Globus pallidus (tissue), 1 donor: ENCODE measurements around the gene C12orf50.
A peak's percentile ranks its signal among the peaks of the same experiment; 100 is the strongest.
"Not testable (repeated sequence)": the region's sequence is repeated elsewhere in the genome, so short reads cannot be mapped to it uniquely, and the experiment has no call there.

Experiments
- DNase-seq: peaks from one replicate; pipeline ENCODE4 v3.0.0-alpha.2; 2015; ENCODE audit warnings: low spot score

The C12orf50 gene, protein sequence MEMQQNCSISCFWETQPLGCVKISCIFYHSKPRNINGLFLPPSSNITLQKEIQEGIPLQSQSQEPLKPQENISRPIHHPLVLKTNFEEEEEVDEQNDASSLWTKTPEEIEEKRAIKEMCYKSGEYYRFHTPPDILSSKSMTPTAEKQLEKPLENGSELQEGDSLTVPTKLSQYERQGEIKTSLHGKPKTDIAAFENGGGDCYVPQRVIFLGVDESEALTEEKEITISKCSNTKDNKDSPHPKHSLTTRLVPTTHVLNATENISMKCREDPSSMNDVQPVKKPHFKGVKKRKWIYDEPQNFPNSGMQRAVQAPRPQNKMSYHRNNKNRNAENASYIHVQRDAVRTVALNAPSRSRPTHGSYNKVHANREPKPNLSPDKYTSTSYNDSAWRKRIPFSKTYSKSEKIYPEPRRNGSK

GRCh38 chr12:88029093-88029665 lies at the start of gene C12orf50:
TSS of gene C12orf50 (minus strand) at chr12:88029401. CDS start at chr12:88026962, 2,439 bp downstream.
- DNase-seq, result no peak

DNA sequence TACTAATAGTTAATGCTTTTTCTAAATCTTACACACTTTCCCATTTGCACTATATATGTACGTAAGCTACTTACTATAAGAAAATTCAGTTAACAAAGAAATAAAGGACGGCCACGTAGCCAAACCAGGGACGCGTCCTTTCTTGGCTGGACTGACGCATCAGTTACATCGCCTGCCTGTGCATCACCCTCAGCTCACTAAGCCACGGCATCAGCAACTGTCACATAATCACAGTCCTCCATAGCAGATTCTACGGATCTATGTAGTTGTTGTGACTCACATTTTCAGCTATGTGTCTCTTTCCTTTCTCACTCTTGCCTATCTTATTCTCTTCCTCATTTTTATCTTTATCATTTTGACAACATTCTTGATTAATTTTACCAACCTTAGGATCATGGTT lies 38.1 kb upstream of the C12orf50 start:
- no peak for DNase-seq

DNA sequence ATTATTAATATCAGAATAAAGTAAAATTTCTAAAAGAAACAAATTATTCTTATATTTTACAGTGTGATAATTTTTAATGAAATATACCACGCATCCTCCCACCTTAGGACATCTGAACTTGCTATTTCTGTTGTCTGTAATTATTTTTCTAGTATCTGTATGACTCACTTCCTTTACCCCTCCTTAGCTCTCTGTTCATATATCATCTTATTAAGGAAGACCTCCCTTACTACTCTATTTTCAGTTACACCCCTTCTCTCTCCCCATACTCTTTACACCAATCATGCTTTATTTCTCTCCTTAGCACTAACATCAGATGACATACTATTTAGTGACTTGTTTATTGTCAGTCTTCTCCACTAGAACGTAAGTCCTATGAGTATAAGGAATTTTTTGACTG lies 34.2 kb upstream of the C12orf50 start:
- no peak for DNase-seq

DNA sequence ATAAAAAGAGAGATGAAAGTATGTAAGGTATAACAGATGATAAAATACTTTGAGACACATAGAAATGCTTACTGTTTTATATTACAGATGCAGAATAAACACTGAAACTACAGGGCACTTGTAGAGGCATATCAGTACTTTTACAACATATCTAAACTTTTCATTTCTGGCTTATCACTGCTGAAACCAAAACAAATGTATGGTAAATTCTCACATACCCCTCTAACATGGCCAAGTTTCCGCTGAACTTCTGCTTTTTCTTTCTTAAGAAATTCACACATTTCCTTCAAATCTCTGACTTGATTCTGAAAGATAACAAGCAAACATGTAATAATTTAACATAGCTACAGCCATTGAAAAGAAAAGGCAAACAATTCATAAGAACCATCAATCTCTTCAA lies 33.3 kb upstream of the C12orf50 start:
- no peak for DNase-seq

DNA sequence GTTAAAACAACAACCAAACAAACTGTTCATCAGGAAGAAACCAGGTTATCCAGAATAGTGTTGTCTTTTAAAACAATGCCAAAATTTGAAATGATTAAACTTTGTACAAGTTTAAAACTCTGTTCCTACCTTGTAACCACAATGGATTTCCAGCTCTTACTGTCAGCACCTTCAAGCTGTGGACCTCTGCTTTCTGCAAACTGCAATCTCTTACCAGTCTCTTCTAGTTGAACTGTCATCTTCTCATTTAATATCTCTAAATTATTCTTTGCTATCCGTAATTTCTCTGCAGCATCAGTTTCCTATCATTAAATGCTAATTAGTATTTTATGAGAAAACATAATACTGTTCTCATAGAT lies 29.5 kb upstream of the C12orf50 start:
- DNase-seq, result no peak

DNA sequence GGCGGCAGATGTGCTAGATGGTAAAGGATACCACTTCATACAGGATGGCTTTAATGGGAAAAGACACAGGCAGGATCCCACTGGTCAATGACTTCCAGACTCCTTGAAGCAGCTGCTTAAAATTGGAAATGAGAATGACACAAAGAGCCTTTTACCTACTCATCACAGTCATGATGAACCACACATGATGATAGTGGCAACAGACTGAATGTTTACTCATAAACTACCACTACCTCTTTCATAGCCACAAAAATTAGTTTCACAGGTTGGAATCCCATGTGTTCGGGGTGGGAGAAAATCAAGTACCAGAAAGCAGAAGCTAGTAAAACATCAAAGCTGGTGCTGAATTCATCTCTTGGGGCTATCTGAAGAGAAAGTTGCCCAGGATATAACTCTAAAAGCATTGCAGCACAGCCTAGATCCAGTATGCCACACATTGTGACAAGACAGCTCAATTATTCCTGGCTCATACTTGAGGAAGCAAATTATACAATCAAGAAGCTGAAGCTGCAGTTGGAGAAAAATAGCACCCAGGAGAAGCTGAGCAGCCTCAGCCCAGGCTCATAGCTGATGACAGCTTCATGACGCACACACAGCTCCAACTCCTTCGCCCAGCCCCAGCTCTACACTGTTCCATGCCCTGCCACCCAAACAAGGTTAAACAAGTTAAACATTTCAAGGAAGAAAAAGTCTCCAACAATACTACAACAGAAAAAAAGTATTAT lies 29.0 kb upstream of the C12orf50 start:
- no peak for DNase-seq

- DNase-seq, result no peak
Observed at GRCh38 chr12:88056571-88056970, 27.4 kb upstream of the C12orf50 start.

GRCh38 chr12:88052686-88053085 lies 23.5 kb upstream of the C12orf50 start:
- DNase-seq, result peak; percentile 57

GRCh38 chr12:88044035-88044434 lies 14.8 kb upstream of the C12orf50 start:
- no peak for DNase-seq

- no peak for DNase-seq
Observed at GRCh38 chr12:88037770-88038169, 8.6 kb upstream of the C12orf50 start.

GRCh38 chr12:88036353-88036965 lies 7.3 kb upstream of the C12orf50 start:
- no peak for DNase-seq

DNA sequence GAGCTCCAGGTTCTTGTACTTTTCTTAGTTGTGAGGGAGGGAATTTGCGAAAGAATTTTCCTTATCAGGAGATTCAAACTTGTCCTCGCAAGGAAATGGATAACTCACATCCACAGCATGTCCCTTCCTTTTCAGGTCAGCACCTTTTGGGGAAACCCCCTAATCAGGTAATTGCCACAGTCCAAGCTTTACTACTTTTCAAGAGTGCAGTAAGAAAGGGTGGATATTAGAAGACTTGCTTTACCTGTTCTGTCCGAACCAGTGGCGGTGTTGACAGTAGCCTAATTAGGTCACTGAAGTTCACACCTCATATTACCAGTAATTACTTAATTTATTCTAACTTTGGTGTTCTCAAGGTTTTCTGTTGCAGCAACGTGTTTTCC lies 6.7 kb upstream of the C12orf50 start:
- DNase-seq, result no peak

DNA sequence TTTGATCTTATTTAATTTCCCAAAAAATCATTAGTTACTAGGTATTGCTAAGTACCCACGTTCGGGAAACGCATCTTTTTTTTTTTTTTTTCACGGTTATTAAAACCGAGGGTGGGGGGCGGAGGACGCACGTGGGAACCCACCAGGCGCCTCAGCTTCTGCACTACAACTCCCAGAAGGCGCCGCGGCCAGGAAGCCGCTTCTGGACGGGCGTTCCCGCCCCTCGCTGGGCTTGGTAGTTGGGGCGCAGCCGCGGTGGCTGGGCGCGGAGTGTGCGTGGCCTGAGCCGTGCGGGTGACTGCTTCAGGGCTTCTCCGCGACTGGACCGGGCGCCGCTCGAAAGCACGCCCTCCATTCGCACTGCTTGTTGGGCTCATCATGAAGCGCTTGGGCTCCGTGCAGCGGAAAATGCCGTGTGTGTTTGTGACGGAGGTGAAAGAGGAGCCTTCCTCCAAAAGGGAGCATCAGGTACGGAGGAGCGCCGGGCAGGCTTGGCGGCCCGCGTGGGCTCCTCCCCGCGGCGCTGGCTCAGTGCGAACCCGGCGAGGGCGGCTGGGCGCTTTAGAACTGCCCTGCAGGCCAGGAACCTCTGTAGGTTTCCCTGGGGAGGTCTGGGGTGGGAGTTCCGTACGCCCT lies 6.2 kb upstream of the C12orf50 start:
- peak; percentile 90 for DNase-seq

GRCh38 chr12:88031161-88031560 lies 2.0 kb upstream of the C12orf50 start:
- not testable (repeated sequence) for DNase-seq

- DNase-seq, result no peak
Observed at GRCh38 chr12:88026196-88026595, 3.0 kb downstream of the C12orf50 start.

- DNase-seq, result no peak
Observed at GRCh38 chr12:88017964-88018363, 11.2 kb downstream of the C12orf50 start.

DNA sequence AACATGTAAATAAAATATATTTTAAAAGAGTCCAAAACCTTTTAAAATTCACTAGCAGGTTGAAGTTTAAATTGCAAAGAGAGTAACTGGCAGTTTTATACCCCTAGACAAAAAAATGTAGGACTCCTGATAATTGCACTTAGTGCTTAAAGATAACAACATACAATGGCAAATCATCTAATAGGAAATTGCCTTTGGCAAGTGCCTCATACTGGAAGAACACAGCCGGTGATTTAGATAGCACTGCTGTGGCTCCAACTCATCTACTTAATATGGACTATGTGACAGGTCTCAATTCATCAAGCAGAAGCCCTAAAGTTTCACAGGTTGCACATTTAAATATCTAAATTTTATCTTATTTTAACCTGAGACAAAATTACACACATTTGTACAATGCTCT lies 13.4 kb downstream of the C12orf50 start:
- no peak for DNase-seq

DNA sequence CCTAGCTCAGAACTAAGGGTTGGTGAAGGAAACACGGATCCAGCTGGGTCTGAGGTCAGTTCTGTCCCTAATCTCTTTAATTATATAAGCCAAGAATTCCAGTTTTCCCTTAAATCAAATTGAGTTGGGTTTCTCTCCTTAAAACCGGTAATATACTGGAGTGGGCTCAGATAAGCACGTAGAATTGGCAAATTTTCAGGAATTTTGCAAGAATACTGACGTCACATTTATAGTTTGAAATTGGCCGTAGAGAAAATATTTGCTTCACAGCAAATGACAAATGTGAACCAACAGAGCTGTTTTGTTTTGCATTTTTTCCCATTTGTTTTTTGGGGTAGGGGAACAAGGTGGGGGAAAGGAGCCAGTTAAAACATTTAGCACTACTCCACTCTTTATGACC lies 17.4 kb downstream of the C12orf50 start:
- DNase-seq, result no peak

GRCh38 chr12:88006351-88006750 lies 22.9 kb downstream of the C12orf50 start:
- DNase-seq, result peak; percentile 11

DNA sequence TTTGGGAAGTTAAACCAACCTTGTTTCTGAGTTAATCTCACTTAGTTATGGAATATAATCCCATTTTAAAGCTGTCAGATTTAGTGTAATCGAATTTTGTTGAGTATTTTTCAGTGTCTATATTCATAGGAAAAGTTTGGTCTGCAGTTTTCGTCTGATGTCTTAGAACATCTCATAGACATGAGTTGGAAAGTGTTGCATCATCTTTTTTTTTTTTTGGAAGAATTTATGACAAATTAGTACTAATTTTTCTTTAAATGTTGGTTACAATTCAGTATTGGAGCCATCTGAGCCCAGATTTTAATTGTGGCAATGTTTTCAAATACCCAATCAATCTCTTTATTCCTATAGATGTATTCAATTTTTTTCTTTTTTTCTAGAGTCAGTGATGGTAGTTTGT lies 27.9 kb downstream of the C12orf50 start:
- DNase-seq, result no peak

- DNase-seq, result peak; percentile 64
Observed at GRCh38 chr12:87995581-87996178, 33.5 kb downstream of the C12orf50 start.

GRCh38 chr12:87991483-87991882 lies 37.7 kb downstream of the C12orf50 start:
- no peak for DNase-seq
